22Rv1 (cell line): ENCODE results near the gene HRC.

Experiments used
- H3K27ac ChIP-seq: fragments of 450-650 bp; 2 replicates; pipeline ENCODE4 v1.5.1; 2017
- ZFX ChIP-seq: fragments of 450-650 bp; IDR thresholded peaks from 2 replicates; pipeline ENCODE4 v1.6.1; 2017; ENCODE audit warnings: antibody characterized with exemption, borderline replicate concordance
- TF ChIP-seq, protein P1 (sequence below): fragments of 450-650 bp; IDR thresholded peaks from 2 replicates; pipeline ENCODE4 v1.5.1; 2017; ENCODE audit warnings: mild to moderate bottlenecking

Gene HRC

GRCh38 chr19:49107625-49108459, 47.4 kb downstream of the HRC start:
- H3K27ac ChIP-seq: peak overlapping the region; percentile 52
- TF ChIP-seq, protein P1, sequence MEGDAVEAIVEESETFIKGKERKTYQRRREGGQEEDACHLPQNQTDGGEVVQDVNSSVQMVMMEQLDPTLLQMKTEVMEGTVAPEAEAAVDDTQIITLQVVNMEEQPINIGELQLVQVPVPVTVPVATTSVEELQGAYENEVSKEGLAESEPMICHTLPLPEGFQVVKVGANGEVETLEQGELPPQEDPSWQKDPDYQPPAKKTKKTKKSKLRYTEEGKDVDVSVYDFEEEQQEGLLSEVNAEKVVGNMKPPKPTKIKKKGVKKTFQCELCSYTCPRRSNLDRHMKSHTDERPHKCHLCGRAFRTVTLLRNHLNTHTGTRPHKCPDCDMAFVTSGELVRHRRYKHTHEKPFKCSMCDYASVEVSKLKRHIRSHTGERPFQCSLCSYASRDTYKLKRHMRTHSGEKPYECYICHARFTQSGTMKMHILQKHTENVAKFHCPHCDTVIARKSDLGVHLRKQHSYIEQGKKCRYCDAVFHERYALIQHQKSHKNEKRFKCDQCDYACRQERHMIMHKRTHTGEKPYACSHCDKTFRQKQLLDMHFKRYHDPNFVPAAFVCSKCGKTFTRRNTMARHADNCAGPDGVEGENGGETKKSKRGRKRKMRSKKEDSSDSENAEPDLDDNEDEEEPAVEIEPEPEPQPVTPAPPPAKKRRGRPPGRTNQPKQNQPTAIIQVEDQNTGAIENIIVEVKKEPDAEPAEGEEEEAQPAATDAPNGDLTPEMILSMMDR: no peak
- no peak for TF ChIP-seq ZFX

DNA sequence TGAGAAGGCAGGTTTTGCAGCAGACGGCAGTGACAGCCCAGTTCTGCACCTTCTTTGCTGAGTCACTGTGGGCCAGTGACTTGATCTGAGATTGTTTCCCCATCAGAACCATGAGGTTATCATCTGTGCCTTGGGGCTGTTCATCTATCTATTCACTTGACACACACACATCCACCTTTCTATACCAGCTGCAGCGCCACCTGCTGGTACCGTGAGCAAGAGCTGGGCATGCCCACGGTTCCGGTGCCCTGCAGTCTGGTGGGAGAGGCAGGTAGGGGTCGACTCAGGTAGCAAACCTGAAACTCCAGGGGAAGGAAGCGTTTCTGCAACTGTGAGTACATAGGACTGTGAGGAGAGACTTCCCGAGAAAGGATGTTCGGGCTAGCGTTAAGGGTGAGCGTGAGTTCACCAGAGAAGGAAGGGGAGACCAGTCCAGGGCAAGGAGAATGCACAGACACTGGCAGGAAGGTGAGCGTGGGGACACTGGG, 48.5 kb downstream of the HRC start:
- TF ChIP-seq ZFX: no peak
- TF ChIP-seq, protein P1: peak; percentile 92
- H3K27ac ChIP-seq: peak overlapping the region; percentile 52

DNA sequence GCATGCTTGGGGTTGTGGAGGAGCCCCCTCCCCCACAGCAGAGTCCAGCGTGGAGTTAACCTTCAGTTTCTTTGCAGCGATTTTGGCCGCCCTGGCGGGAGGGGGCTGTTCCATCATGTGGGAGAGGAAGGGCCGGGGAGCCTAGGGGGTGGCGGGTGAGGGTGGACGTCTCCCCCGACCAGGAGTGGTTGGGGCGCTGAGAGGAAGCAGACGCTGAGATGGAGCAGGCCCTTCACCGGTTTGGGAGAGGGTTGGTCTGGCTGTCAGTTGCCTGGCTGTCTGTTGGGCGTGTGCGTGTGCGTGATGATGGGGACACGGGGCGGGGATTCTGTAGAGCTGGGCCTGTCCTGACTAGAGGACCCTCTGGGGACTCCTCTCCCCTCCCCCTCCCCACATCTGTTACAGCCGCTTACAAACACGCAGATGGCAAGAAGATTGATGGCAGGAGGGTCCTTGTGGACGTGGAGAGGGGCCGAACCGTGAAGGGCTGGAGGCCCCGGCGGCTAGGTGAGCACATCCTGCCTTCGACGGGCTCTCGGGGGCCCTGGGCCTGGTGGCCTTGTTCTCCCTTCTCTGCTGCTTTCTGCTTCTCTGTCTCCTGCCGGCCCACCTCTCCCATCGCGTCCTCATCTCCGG, 50.8 kb downstream of the HRC start:
- peak overlapping the region; percentile 52; the same call in 1 of the 2 replicates for H3K27ac ChIP-seq
- TF ChIP-seq, protein P1: no peak

- TF ChIP-seq, protein P1: no peak
- no peak for TF ChIP-seq ZFX
- no peak overlapping the region; the same call in 1 of the 2 replicates for H3K27ac ChIP-seq
These were observed 51.7 kb downstream of the HRC start for GRCh38 chr19:49103331-49104085.

DNA sequence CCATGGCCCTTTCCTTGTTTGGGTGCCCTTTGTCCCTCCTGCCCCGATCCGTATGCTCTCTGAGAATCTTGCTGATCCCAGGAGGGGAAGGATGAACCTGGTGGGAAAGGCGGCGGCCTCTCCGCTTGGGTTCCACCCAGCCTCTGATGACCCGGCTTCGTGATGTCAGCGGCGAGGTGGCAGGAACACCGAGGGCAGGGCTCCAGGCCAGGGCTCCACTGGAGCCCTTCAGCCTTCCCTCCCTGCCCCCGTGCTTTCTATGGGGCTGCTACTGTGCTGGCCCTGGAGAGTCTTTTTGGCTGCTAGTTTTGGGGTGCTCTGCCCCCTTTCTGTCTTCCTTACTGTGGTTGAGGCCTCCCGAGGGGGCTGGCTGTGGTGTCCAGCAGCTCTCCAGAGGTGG, 52.9 kb downstream of the HRC start:
- H3K27ac ChIP-seq: peak overlapping the region; percentile 18; the same call in 1 of the 2 replicates
- TF ChIP-seq, protein P1: no peak
- no peak for TF ChIP-seq ZFX
